ENCODE results near the gene POPDC2. TPM values are rescaled to one million over a fixed set of nuclear protein-coding genes. Genes with fewer than 3 reads are reported as not detected.

Gene POPDC2
- total RNA-seq, 1 experiment from 2014 or later: 0.37 TPM

- H4K20me1 ChIP-seq (ENCODE audit: control insufficient read depth, insufficient read depth, insufficient read length): no peaks in the 10 kb centered on the region
- H3K23me2 ChIP-seq (ENCODE audit: insufficient read length, low read depth, low read length, poor library complexity, severe bottlenecking): no peaks in the 10 kb centered on the region
- no peak overlapping the region for H4K91ac ChIP-seq (ENCODE audit: insufficient read length, low read depth, low read length)
- no peak overlapping the region for H3T11ph ChIP-seq (ENCODE audit: low read length)
- H3K27me3 Mint-ChIP-seq (ENCODE audit: low read depth): peaks cover 4% of the 10 kb centered on the region
- no peak overlapping the region for H4K5ac ChIP-seq (ENCODE audit: insufficient read length, low read depth, low read length)
- no peak overlapping the region for H3K4me3 Mint-ChIP-seq
- TF ChIP-seq CTCF (conservative IDR thresholded peaks at IDR 0.05): no peak
- no peak for DNase-seq
- no peak overlapping the region for H3K18ac ChIP-seq (ENCODE audit: insufficient read length, low read depth, low read length)
- no peaks in the 10 kb centered on the region for H3K79me1 ChIP-seq (ENCODE audit: insufficient read depth, low read depth, low read length, poor library complexity, severe bottlenecking)
- H4K8ac ChIP-seq (replicated peaks; ENCODE audit: insufficient read length, low read depth, low read length): no peak overlapping the region
- H3K9ac ChIP-seq (ENCODE audit: extremely low read depth, insufficient read length, low read length): no peak overlapping the region
- no peak overlapping the region for H3K56ac ChIP-seq (ENCODE audit: insufficient read length, low read depth, low read length)
- H3K4me1 Mint-ChIP-seq: peaks cover 20 to 27% of the 10 kb centered on the region in 2 experiments
- H3K23ac ChIP-seq (ENCODE audit: insufficient read length, low read depth, low read length): no peak overlapping the region
- H3K27ac Mint-ChIP-seq: no peak overlapping the region
- H3K9me3 ChIP-seq (ENCODE audit: control insufficient read depth, low read depth, low read length): no peaks in the 10 kb centered on the region
- no peak overlapping the region for H3K4ac ChIP-seq (ENCODE audit: low read depth, low read length)
- no CpG with 5 or more reads among the region's 4 CpGs for WGBS (ENCODE audit: extremely low coverage, insufficient read length, low lambda C conversion rate)
- no peak overlapping the region for H2AFZ ChIP-seq (ENCODE audit: low read length)
- no peak overlapping the region for H2AK5ac ChIP-seq (ENCODE audit: insufficient read length, low read length)
- no peak overlapping the region for H2BK20ac ChIP-seq (ENCODE audit: low read depth, low read length, poor library complexity, severe bottlenecking)
- no peak overlapping the region for H3K4me2 ChIP-seq (ENCODE audit: insufficient read depth, insufficient read length, low read length)
- no peak overlapping the region for H2BK120ac ChIP-seq (ENCODE audit: low read depth, low read length, poor library complexity, severe bottlenecking)
- no peak overlapping the region for H3K14ac ChIP-seq (ENCODE audit: insufficient read depth, low read length)
- H3K79me2 ChIP-seq (ENCODE audit: insufficient read depth, low read length): no peaks in the 10 kb centered on the region
- no peaks in the 10 kb centered on the region; a peak in 1 of 5 replicates for H3K9me3 Mint-ChIP-seq
- H3K27me3 ChIP-seq (ENCODE audit: insufficient read depth, low read length): no peaks in the 10 kb centered on the region
- no peak overlapping the region for H2BK12ac ChIP-seq (ENCODE audit: insufficient read length, low read depth, low read length)
- H3K27ac ChIP-seq (ENCODE audit: insufficient read length, low read depth, low read length): no peak overlapping the region
- H2BK5ac ChIP-seq (ENCODE audit: insufficient read length, low read length): no peak overlapping the region
- no peaks in the 10 kb centered on the region for H3K4me1 ChIP-seq (ENCODE audit: insufficient read depth, low read length)
- no peak overlapping the region for H2BK15ac ChIP-seq (ENCODE audit: low read depth, low read length)
- H3K36me3 Mint-ChIP-seq (ENCODE audit: insufficient read depth in 1 of 3, low read depth in 3 of 3): no peaks in the 10 kb centered on the region
Observed at GRCh38 chr3:119628390-119628789, 32.0 kb downstream of the POPDC2 start.
